HG03520 (cell line): ENCODE measurements around the gene HEYL.

ENCODE experiments used
- ATAC-seq: cut with Tn5 transposase; IDR thresholded peaks from one replicate; pipeline ENCODE4 v1.9.1; 2021; ENCODE audit warnings: mild to moderate bottlenecking, moderate library complexity; ENCODE audit not compliant: unreplicated experiment

Gene HEYL

DNA sequence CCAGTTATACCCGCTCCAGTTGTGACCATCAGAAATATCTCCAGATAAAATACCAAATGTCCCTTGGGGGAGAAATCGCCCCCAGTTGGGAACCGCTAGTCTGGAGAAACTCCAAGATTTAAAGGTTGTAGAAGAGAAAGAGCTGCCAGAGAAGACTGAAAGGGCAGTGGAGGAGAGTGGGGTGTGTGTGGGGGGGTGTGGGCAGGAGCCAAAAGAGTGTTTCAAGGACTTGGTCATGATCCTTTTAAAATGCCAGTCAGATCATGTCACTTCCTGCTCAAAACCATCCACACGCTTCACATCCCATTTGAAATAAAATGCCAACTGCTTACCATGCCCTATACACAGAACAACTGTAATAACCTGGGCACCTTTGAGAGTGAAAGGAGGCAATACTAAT is 3.4 kb upstream of the HEYL start:
- ATAC-seq: no peak

DNA sequence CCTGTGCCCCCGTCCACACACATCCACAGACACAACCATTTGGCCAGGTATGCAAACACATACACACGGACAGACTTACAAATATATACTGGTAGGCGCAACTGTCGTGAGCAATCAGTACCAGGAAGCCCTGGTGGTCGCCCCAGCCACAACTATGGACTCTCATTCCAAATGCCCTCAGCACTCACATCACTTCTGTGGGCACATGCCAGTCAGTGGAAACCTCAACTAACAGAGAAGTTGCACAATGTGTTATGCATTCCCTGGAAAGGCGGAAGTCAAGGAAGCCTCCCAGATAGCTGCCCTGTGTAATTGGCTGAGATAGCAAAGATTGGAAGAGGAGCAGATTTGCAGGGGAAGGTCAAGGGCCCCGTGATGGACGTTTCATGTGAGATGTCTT is 1.4 kb upstream of the HEYL start:
- ATAC-seq: no peak

DNA sequence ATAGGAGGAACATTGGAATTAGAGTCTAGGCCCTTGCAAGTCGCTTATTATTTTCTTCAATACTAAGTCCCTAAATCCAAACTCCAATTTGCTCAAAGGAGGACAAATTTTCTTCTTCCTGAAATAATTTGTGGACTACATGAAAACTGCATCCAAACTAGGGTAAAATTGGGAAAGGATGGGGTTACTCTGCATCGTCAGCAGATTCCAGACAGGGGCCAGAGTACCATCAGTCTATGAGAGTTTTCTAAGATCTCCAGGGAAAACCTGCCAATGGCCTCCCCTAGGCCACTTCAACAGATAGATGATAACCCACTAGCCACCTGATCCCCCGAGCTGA is 508 bp downstream of the HEYL start:
- ATAC-seq: no peak

GRCh38 chr1:39637361-39637760 is 2.1 kb downstream of the HEYL start:
- ATAC-seq: no peak

- no peak for ATAC-seq
Observed at GRCh38 chr1:39635871-39636210, 3.6 kb downstream of the HEYL start.

GRCh38 chr1:39635205-39635870 is 4.1 kb downstream of the HEYL start:
- ATAC-seq: no peak

DNA sequence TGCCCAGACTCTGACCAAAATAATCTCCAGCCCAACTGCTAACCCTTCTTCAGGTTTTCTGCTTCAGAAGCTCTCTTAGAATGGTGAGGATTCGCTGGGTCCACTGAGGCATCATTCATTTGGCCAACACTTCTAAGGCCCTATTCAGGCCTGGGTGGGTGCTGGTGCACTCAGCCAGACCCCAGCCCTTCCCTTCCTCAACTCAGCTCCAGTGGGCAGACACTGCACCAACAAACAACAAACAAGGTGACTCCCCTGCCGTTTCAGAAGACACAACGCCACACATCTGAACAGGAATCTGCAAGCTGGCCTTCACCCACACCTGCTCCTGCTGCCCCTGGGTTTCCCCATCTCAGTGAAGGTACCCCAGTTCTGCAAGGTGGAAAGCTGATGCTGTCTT is 6.0 kb downstream of the HEYL start:
- no peak for ATAC-seq

- no peak for ATAC-seq
Observed at GRCh38 chr1:39632682-39633417, 6.6 kb downstream of the HEYL start.

- ATAC-seq: no peak
Observed at GRCh38 chr1:39632323-39632681, 7.1 kb downstream of the HEYL start.

- no peak for ATAC-seq
Observed at GRCh38 chr1:39631361-39632322, 7.8 kb downstream of the HEYL start.

DNA sequence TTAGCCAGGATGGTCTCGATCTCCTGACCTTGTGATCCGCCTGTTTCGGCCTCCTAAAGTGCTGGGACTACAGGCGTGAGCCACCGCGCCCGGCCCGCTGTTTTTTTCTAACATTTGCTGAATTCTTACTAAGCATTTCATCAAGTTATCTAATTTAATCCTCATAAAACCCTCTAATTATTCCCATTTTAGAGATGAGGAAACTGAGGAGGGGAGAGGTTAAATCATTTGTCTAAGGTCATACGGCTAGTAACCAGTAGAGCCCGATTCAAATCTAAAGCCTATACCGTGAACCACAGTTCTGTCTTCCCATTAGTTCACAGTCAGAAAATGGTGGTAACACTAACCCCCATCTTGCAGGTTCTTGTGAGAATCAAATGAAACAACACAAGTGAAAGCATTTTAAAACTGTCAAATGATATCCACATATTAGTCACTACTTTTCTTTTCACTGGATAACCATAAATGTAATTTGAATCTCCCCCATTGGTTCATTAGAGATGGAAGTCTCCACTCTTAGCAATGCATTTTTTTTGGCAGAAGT is 10.6 kb downstream of the HEYL start:
- no peak for ATAC-seq

DNA sequence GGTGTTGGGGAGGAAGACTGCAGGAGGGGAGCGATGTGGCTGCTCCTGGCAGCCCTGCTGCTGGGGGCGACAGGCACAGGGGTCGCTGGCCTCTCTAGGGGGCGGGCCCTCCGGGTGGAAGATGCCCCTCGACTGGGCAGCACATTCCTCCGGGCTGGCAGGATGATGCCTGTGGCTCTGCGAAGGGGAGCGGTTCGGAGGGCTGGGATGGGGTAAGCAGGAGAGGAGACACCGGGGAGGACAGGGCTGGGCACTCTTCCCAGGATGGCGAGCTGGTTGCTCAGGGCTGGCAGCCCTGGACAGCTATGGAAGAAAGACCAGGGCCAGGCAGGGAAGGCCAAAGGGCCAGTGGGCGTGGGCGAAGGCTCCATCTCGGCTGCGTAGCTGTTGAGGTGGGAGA is 12.8 kb downstream of the HEYL start:
- no peak for ATAC-seq

DNA sequence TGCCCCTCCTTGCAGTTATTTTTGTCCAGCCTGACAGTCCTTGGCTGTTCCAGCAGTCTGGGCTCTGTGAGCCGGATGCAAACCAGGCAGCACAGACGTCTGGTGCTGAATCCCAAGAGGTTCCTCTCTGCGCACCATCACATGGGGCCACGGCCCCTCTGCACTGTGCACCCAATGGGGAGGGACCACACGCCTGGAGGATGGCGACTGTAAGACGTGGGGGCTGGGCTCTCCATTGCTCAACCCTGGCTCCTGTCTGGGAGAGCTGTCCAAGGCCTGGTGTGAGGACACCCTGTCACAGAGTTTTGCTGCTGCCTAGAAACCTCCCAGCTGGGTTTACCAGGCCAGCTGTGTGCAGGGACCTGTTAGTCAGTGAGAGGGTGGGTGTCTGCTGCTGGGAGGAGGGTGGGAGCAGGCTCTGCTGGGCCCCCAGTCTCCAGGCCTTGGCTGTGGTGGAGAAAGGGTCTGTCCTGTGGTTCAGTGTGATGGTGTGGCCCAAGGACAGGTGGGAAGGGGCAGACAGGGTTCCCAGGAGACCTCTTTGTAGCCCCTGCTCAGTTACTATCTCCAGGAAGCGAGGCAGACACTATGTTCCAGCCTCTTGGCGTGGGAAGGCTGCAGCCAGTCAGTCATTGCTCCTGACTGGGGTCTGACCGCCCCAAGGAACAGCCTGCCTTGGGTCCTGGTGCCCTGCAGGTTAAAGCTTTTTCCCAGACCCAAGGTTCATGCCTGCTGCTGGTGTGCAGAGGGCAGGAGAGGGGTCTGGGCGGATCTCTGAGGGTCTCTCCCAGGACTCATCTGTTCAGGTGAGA is 13.8 kb downstream of the HEYL start:
- no peak for ATAC-seq

- ATAC-seq: no peak
Observed at GRCh38 chr1:39625009-39625408, 14.4 kb downstream of the HEYL start.

DNA sequence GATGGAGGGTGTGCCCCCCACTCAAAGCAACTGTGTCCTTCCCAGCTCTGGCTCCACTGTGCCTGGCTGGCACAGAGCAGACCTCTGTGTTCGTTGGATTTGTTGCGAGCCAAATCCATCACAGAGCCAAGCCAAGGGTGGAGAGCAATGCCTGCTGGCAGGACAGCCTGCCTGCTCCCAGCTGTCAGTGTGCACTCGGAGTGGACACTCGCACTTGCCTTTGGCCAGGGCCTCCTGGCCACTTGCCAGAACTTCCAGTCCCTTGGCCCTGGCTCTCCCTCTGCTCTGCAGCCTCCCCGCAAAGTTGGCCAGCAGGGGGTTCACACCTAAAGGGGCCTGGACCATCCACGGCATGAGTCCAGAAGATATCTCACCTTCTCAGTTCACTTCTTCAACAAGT is 16.4 kb downstream of the HEYL start:
- ATAC-seq: no peak

DNA sequence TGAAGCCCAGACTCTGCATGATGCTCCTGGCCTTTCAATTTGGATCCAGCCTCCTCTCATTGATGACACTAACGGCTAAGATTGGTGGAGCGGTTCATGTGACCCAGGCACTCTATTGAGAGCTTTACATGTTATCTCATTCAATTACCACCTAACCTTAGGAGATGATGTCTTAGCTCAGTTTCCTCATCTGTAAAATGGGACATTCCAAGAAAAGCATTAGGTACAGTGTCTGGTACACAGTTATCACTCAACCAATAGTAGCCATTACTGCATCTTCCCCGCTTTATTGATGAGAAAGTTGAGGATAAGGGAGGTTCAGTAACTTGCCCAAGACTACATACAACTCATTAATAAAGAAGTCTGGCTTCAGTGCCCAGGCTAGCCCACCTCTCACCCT is 17.0 kb downstream of the HEYL start:
- no peak for ATAC-seq

GRCh38 chr1:39620659-39621165 is 18.7 kb downstream of the HEYL start:
- no peak for ATAC-seq

DNA sequence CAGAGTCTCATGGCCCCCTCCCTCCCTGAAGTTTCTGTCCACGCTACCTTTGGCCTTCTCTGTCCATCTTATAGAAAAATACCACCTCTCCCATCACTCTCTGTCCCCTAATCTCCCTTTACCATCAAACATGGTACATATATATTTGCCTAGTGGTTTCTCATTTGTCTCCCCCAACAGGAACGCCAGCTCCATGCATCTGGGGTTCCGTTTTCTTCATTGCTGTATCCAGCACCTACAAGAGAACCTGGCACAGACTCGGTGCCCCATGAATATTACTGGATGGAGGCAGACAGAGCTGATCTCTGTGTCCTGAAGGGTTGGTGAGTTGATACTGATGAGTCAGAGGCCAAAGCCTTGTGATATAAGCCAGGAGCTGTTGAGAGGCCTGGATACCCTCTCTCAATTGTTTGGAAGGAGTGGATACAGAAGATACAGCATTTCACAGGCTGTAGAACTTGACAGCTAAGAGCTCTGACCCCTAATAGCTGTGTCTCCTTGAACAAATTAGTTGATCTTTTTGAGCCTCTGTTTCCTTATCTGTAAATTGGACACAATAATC is 21.9 kb downstream of the HEYL start:
- ATAC-seq: no peak

- ATAC-seq: no peak
Observed at GRCh38 chr1:39615086-39615673, 24.3 kb downstream of the HEYL start.

GRCh38 chr1:39614488-39614887 is 25.0 kb downstream of the HEYL start:
- ATAC-seq: no peak
